Gastrocnemius medialis (tissue), 4 donors: ENCODE measurements around the gene NRCAM.

Source experiments
- CTCF ChIP-seq, 5 experiments: fragments of 450-650 bp in 3 of 5; fragments of 200-600 bp in 2 of 5; sonication (generic) in 2 of 5; IDR thresholded peaks in 4 of 5; conservative IDR thresholded peaks in 1 of 5; 1 replicate in 4 of 5; 2 replicates in 1 of 5; pipeline ENCODE4 v1.5.1; 2016 to 2019; ENCODE audit warnings: antibody characterized with exemption in 5 of 5, mild to moderate bottlenecking in 3 of 5, moderate library complexity in 3 of 5
- POLR2A ChIP-seq, 2 donors: fragments of 450-650 bp; IDR thresholded peaks; one replicate each; pipeline ENCODE4 v1.6.1; 2017; ENCODE audit warnings: antibody characterized with exemption in 2 of 2, mild to moderate bottlenecking in 2 of 2, moderate library complexity in 2 of 2

- TF ChIP-seq CTCF (IDR thresholded peaks at IDR 0.05 in 4 of 5, conservative IDR thresholded peaks at IDR 0.05 in 1 of 5) (no peak), POLR2A (IDR thresholded peaks at IDR 0.05) (no peak)
Observed at GRCh38 chr7:108283252-108283651, 173.0 kb downstream of the NRCAM start.
